ENCODE measurements around the gene TPI1.
A peak's percentile ranks its signal among the peaks of the same experiment; 100 is the strongest.

The TPI1 gene

DNA sequence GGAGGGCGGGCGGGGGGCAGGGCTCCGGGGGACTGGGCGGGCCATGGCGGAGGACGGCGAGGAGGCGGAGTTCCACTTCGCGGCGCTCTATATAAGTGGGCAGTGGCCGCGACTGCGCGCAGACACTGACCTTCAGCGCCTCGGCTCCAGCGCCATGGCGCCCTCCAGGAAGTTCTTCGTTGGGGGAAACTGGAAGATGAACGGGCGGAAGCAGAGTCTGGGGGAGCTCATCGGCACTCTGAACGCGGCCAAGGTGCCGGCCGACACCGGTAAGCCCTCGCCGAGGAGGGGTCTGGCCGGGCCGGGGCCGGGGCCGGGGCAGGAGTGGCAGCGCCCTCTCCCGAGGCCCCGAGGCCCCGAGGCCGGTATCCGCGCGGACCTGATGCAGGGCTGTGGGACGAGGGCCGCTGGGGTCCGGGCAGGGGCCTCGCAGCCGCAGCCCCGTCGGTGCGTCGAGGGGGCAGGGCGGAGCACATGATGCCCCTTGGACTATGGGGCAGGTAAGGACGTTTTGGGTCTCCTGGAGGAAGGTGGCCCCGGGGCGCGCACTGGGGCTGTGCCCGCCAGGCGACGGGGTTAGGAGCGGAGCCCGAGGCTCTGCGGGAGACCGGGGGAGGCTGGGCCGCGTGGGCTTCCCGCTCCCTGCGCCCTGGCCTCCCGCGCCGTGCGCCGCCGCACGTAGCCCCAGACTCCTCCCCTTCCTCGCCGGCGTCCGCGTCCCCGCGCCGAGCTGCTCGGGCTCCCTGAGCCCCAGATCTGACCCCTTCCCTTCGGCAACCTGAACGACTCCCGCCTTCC is at the start of gene TPI1:
Gene TPI1, plus strand, starts transcription at position 119 of the 798 bp plus-strand sequence. Its CDS starts 36 bp downstream, at position 155.
- peak within 1 kb of the TSS; percentile 87 for H3K27ac ChIP-seq
- no peak for DNase-seq (ENCODE audit: low read depth, low spot score)

DNA sequence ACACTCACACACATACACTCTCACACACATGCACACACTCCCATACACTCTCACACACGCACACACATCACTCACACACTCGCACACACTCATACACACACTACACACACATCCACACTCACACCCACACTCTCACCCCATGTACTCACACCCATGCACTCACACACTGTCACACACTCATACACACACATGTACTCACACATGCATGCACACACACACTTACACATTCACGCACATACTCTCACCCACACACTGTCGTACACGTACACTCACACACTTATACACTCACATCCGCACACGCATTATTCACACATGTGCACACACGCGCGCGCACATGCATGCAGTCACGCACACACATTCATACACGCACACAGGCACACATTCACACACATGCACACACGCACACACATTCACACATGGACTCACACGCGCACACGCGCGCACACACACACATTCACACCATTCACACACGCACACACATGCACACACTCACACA is 49.6 kb upstream of the TPI1 start:
- no peak for DNase-seq (ENCODE audit: low read depth, low spot score)
- no peak overlapping the region for H3K27ac ChIP-seq

DNA sequence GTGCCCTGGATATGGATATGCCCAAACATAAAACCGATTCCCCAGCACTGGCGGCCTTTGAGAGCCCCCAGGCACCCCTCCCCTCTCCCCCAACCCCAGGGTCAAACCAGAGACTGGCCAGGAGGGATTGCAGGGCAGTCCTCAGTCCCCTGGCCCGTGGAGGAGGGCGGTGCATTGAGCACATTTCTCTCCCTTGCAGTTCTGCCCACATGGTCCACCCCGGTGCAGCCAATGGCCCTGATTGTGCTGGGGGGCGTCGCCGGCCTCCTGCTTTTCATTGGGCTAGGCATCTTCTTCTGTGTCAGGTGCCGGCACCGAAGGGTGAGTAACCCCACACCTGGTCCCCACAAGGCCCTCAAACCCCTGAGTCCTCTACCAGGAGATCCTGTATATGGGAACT is 49.1 kb upstream of the TPI1 start:
- no peak overlapping the region for H3K27ac ChIP-seq
- no peak for DNase-seq (ENCODE audit: low read depth, low spot score)

DNA sequence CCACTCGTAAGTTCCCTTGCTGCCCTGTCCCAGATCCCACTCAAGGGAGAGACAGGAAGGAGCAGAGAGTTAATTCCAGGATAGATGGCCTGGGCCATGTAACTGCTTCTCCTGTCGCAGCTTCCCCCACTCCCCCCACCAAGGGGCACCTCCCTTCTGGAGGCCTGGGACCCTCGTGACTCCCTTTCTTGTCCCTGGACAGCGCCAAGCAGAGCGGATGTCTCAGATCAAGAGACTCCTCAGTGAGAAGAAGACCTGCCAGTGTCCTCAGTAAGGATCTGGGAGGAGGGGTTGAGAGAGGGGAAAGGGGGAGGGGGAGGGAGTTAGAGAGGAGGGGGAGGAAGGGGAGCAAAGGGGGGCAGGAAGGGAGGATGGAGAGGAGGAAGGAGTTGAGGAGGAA is 48.7 kb upstream of the TPI1 start:
- no peak for DNase-seq (ENCODE audit: low read depth, low spot score)
- H3K27ac ChIP-seq: no peak overlapping the region

DNA sequence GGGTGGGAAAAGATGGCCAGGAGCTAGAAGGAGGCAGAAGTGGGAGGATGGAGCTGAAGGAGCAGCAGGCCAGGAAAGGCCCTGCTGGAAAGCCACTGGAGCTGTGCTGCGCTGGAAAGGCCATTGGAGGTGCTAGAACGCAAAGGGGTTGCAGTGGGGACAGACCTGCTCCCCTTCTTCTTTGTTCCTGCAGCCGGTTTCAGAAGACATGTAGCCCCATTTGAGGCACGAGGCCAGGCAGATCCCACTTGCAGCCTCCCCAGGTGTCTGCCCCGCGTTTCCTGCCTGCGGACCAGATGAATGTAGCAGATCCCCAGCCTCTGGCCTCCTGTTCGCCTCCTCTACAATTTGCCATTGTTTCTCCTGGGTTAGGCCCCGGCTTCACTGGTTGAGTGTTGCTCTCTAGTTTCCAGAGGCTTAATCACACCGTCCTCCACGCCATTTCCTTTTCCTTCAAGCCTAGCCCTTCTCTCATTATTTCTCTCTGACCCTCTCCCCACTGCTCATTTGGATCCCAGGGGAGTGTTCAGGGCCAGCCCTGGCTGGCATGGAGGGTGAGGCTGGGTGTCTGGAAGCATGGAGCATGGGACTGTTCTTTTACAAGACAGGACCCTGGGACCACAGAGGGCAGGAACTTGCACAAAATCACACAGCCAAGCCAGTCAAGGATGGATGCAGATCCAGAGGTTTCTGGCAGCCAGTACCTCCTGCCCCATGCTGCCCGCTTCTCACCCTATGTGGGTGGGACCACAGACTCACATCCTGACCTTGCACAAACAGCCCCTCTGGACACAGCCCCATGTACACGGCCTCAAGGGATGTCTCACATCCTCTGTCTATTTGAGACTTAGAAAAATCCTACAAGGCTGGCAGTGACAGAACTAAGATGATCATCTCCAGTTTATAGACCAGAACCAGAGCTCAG is 48.0 kb upstream of the TPI1 start:
- DNase-seq (ENCODE audit: low read depth, low spot score): no peak
- no peak overlapping the region for H3K27ac ChIP-seq

DNA sequence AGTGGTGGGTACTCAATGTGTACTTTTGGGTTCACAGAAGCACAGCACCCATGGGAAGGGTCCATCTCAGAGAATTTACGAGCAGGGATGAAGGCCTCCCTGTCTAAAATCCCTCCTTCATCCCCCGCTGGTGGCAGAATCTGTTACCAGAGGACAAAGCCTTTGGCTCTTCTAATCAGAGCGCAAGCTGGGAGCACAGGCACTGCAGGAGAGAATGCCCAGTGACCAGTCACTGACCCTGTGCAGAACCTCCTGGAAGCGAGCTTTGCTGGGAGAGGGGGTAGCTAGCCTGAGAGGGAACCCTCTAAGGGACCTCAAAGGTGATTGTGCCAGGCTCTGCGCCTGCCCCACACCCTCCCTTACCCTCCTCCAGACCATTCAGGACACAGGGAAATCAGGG is 47.2 kb upstream of the TPI1 start:
- H3K27ac ChIP-seq: no peak overlapping the region
- no peak for DNase-seq (ENCODE audit: low read depth, low spot score)

DNA sequence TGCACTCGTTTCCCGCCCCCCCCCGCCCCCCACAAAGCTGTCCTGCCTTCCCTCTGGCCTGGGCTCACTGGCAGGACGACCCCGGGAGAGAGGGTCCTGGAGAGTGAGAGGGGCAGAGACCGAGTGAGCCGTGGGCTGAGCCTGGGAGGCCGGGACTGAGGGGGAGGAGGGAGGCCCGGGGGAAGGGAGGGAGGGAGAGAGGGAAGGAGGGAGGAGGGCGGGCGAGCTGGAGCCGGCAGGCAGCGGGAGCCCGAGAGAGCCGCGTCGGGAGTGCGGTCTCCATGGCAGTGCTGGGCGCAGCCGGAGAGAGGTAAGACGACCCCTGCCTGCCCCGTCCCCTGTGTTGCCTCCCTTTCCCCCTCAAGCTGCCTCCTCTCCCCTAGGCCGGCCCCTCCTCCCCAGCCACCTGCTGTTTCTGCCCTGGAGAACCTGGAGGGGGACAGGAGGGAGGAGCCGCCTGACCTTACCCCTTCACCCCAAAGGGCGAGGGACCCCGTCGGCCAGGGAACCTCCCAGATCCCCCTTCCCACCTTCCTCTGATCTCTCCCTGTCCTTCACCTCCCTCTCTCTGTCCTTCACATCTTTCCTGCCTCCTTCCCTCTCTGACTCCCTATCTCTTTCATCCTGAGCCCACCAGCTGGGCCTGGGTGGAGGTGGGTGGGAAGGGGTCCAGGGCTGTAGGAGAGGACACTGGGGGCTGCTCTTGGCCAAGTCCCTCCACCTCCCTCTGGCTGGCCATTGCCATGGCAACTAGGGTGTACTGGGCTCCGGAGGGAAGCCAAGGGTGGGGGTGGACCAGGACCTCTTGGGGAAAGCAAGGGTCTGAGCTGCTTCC is 45.5 kb upstream of the TPI1 start, which contains the start of gene GPR162:
Gene GPR162, plus strand, starts transcription at position 231 of the 835 bp plus-strand sequence. CDS start 2,078 bp downstream, outside the sequence.
- no peak for DNase-seq (ENCODE audit: low read depth, low spot score)
- no peak within 1 kb of the TSS for H3K27ac ChIP-seq

DNA sequence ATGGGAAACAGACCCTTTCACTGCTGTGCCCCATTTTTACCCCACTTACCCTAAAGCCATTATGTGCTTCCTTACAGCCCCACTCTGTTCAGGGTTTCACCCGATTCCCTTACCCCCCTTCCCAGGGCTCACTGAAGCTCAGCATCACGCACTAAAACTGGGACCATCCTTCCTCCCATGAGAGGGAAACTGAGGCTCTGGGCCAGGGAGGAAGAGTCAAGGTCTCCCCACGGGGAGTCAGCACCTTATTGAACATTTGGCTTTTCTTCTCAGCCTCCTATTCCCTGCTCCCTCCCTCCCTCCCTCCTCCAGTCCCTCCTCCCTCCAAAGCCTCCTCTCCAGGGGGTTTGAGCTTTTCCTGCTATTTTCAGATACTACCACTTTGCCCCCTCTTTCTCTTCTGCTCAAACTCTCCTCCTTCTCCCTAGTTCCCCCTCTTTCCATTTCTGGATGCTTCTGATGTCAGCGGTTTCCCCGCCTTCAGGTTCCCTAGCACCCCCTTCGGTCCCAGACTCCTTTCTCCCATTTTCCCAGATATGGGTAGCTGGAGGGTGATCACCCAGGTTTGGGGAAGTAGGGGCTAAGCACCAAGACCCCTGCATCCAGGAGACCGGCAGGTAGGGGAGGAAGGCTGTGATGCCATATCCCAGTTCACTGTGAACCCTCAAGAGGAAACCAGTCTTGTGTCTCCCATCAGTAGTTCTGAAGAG is 44.8 kb upstream of the TPI1 start:
- DNase-seq (ENCODE audit: low read depth, low spot score): no peak
- H3K27ac ChIP-seq: no peak overlapping the region

DNA sequence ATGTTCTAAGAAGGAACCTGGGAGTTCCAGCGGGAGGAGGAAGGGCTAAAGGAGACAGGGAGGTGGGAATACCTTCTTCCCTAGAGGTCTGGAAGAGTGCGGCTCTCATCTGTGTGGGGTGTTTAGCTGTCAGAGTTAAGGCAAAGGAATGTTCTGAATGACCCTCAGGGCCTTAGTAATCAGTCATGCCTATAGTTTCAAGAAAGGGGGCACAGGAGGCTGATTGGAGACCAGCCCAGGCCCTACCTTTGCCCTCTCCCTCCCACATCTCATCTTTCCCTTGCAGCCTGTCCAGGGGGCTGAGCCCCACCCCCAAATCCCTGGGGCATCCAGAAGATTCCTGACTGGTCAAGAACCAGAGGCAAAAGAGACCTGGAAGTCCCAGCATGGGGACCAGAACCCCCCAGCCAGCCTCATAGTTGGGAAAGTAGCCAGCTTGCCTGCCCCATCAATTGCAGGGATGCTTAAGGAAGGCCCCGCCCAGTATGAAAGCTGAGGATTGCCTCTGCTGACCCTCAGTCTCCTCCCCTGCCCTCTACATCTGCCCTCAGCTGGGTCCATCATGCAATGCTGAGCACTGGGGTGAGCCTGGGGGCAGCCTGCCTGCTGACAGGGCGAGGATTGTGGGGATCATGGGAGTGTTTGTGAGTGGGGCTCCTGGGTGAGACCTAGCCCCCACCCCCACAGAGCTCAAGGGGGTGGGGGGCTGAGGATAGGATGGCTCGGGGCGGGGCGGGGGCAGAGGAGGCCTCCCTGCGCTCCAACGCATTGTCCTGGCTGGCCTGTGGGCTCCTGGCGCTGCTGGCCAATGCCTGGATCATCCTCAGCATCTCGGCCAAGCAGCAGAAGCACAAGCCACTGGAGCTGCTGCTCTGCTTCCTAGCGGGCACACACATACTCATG is 43.9 kb upstream of the TPI1 start:
- no peak for DNase-seq (ENCODE audit: low read depth, low spot score)
- no peak overlapping the region for H3K27ac ChIP-seq

DNA sequence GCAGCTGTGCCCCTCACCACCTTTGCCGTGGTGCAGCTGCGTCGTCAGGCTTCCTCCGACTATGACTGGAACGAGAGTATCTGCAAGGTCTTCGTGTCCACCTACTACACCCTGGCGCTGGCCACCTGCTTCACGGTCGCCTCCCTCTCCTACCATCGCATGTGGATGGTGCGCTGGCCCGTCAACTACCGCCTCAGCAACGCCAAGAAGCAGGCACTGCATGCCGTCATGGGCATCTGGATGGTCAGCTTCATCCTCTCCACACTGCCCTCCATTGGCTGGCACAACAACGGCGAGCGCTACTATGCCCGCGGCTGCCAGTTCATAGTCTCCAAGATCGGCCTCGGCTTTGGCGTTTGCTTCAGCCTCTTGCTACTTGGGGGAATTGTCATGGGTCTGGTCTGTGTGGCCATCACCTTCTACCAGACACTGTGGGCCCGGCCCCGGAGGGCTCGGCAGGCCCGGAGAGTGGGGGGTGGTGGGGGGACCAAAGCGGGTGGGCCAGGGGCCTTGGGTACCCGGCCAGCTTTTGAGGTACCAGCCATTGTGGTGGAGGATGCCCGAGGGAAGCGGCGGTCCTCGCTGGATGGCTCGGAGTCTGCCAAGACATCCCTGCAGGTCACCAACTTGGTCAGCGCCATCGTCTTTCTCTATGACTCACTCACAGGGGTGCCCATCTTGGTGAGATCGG is 43.1 kb upstream of the TPI1 start:
- H3K27ac ChIP-seq: no peak overlapping the region
- no peak for DNase-seq (ENCODE audit: low read depth, low spot score)

DNA sequence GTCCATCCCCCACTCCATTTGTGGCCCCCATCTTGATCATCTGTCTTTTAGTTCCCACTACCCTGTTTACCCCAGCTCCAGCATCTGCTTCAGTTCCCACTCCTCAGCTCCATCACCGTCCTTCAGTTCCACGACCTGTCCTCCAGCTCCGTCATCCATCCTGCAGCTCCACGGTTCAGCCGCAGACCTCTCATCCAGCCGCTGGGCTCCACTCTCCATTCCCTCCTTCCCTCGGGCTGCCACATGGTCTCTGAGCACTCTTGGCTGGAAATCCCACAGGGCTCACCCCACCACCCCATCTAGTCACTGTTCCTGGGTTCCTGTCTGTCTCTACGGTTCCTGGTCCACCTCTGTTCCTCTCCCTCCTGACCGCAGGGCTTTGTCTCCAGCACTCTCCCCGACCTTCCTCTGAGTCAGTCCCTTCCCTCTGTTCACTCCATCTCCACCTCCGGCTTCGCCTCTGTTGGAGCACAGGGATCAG is 42.4 kb upstream of the TPI1 start:
- DNase-seq (ENCODE audit: low read depth, low spot score): no peak
- no peak overlapping the region for H3K27ac ChIP-seq

DNA sequence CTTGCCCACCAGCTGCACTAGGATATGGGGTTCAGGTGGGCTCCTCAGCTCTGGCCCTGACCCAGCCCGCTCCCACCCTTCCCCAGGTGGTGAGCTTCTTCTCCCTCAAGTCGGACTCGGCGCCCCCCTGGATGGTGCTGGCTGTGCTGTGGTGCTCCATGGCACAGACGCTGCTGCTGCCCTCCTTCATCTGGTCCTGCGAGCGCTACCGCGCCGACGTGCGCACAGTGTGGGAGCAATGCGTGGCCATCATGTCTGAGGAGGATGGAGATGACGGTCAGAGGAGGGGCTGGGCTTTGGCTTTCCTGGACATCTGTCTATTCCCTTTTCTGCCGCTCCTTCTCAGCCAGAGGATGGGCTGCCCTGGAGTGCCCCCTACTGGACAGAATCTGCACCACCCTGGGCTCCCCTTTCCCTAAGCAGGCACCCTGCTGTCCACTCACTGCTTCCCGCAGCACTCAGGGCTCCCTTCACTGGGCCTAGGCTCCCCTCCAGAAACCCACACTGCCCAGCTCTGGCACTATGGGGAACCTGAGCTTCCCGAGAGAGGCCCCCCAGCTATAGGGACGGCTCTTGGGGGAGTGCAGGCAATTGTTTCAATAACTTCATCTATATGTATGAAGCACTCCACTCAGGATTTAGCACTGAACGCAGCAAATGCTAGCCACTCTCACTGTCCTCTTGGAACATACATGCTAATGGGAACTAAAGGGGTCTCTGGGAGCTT is 41.8 kb upstream of the TPI1 start:
- no peak overlapping the region for H3K27ac ChIP-seq
- peak; percentile 20 for DNase-seq (ENCODE audit: low read depth, low spot score)

DNA sequence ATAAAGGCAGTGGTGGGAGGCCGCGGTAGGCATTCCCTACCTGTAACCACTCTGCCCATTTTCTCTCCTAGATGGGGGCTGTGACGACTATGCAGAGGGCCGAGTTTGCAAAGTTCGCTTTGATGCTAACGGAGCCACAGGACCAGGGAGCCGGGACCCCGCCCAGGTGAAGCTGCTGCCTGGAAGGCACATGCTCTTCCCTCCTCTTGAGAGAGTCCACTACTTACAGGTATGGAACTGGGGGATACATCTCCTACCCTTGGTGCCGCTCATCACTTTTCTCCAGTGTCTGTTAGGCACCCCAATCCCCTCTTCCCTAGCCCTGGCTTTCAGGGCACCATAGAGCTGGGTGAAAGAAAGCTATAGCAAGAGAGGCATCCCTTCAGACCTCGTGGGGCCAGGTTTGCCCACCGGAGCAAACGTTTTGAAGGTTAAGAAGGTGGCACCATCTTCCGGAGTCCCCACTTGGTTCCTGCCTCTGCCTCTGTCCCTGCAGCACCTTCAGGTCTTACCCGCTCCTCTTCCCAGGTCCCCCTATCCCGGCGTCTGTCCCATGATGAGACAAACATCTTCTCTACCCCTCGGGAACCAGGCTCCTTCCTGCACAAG is 41.1 kb upstream of the TPI1 start:
- H3K27ac ChIP-seq: no peak overlapping the region
- DNase-seq (ENCODE audit: low read depth, low spot score): no peak

DNA sequence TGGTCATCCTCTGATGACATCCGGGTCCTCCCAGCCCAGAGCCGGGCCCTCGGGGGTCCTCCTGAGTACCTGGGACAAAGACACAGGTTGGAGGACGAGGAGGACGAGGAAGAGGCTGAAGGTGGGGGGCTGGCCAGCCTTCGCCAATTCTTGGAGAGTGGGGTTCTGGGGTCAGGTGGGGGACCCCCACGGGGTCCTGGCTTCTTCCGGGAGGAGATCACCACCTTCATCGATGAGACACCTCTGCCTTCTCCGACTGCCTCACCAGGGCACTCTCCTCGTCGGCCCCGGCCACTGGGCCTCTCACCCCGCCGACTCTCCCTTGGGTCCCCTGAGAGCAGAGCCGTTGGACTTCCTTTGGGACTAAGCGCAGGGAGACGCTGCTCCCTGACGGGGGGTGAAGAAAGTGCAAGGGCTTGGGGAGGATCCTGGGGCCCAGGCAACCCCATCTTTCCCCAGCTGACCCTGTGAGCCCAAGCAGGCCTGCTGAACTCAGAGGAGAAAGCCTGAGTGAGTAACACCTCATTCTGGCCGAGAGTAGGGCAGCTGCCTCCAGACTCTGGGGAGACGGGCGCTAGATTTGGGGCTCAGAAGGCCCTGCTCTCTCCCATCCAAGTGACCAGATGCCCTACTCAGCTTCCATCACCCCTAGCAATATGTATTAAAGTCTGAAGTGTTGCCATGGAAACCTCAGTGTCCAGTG is 40.4 kb upstream of the TPI1 start:
- H3K27ac ChIP-seq: no peak overlapping the region
- no peak for DNase-seq (ENCODE audit: low read depth, low spot score)

DNA sequence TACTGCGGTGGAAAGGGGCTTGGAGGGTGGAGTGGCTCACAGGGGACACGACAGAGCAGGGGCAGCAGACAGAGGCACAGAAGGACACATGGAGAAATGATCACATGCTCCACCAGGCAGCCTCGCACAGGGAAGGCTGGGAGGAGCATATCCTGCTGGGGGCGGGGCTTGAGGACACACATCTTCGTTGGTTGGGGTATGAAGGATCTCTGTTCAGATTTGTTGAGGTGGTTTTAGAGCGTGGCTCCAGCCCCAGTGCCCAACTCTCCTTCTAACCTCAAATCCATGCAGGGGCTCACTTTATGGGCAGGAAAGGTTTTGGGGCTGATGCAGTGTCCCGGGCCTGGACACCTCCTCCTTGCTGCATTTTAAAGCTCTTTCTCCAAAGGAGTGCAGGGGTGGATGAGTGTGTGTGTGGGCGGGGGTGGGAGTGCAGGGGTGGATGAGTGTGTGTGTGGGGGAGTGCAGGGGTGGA is 39.9 kb upstream of the TPI1 start:
- DNase-seq (ENCODE audit: low read depth, low spot score): no peak
- no peak overlapping the region for H3K27ac ChIP-seq

All from epithelial cell of prostate (primary cell).